Stomach (tissue), 9 donors: ENCODE results near the gene WASL. TPM values are rescaled to one million over a fixed set of nuclear protein-coding genes. Genes with fewer than 3 reads are reported as not detected.

Source experiments
- DNase-seq, 2 donors: peaks; one replicate each; pipeline versions ENCODE4 v3.0.0 to v3.0.0-alpha.2; 2013 to 2019
- H3K27ac ChIP-seq, 5 donors: fragments of 200-600 bp in 4 of 5; sonication (generic) in 4 of 5; one replicate each; pipeline ENCODE4 v1.5.1; 2013 to 2019; ENCODE audit warnings: mild to moderate bottlenecking in 1 of 5, moderate library complexity in 1 of 5
- H3K27me3 ChIP-seq, 3 donors: fragments of 200-600 bp; sonication (generic); one replicate each; pipeline ENCODE4 v1.5.1; 2017 to 2019; ENCODE audit warnings: mixed run types in 1 of 3
- H3K36me3 ChIP-seq, 4 donors: fragments of 200-600 bp; sonication (generic); 1 replicate in 3 of 4; 2 replicates in 1 of 4; pipeline ENCODE4 v1.5.1; 2016 to 2019
- H3K4me1 ChIP-seq, 4 donors: fragments of 200-600 bp; sonication (generic); one replicate each; pipeline ENCODE4 v1.5.1; 2016 to 2019
- H3K4me3 ChIP-seq, 4 donors: fragments of 200-600 bp; sonication (generic) in 3 of 4; one replicate each; pipeline ENCODE4 v1.5.1; 2016 to 2019; ENCODE audit warnings: mild to moderate bottlenecking in 1 of 4
- H3K9me3 ChIP-seq, 4 donors: fragments of 200-600 bp; sonication (generic); one replicate each; pipeline ENCODE4 v1.5.1; 2016 to 2019
- EP300 ChIP-seq: sonication (generic); formaldehyde crosslinking; IDR thresholded peaks from one replicate; pipeline ENCODE4 v1.6.1; 2017; ENCODE audit warnings: antibody characterized with exemption
- POLR2A ChIP-seq, 4 donors: fragments of 450-650 bp; IDR thresholded peaks; one replicate each; pipeline ENCODE4 v1.6.1; 2016; ENCODE audit warnings: antibody characterized with exemption in 4 of 4, control low read depth in 2 of 4, mild to moderate bottlenecking in 1 of 4, moderate library complexity in 1 of 4
- POLR2AphosphoS5 ChIP-seq, 3 donors: sonication (generic); formaldehyde crosslinking; IDR thresholded peaks; one replicate each; pipeline ENCODE4 v1.6.1; 2016; ENCODE audit warnings: antibody characterized with exemption in 3 of 3
- WGBS, 5 donors: extraction: QIAGEN DNeasy Blood & Tissue Kit in 3 of 5; methylation state at CpG; one replicate each; pipeline versions ENCODE4 v1.1.5 to v1.1.7; 2013 to 2018; 5-methylcytosine and 5-hydroxymethylcytosine counted together
- intact Hi-C: fragments of 100-400 bp; cut with DNase I; formaldehyde crosslinking; loops from one replicate; pipeline ENCODE4 v1.15.1; 2023; ENCODE audit warnings: low total_unique reads
- polyA plus RNA-seq, 3 donors: library from polyadenylated mRNA; stranded (reverse); fragments of 200-250 nt; gene quantifications; one replicate each; pipeline ENCODE4 v1.2.3, GENCODE V29; 2013
- total RNA-seq, 5 donors: library from RNA; depleted of rRNA; stranded (reverse); fragments of >200 nt; gene quantifications; one replicate each; pipeline versions ENCODE4 v1.1.0 to v1.2.3, GENCODE V29; 2014 to 2016
- TF ChIP-seq, protein P1 (sequence below), 7 experiments: fragments of 450-650 bp in 4 of 7; fragments of 200-600 bp in 3 of 7; sonication (generic) in 3 of 7; IDR thresholded peaks; one replicate each; pipeline ENCODE4 v1.5.1; 2016 to 2019; ENCODE audit warnings: antibody characterized with exemption in 7 of 7, control low read depth in 2 of 7, mild to moderate bottlenecking in 1 of 7
- donor health status: healthy with polysubstance abuse.
- donor health status: Bipolar disorder and iron deficiency.
- donor health status: healthy.

The WASL gene
- total and polyA plus RNA-seq, 8 donors, result 9.0 to 56.7 (median 21.7) TPM

- H3K36me3 ChIP-seq, result no peaks in the 10 kb centered on the region
- TF ChIP-seq, protein P1, sequence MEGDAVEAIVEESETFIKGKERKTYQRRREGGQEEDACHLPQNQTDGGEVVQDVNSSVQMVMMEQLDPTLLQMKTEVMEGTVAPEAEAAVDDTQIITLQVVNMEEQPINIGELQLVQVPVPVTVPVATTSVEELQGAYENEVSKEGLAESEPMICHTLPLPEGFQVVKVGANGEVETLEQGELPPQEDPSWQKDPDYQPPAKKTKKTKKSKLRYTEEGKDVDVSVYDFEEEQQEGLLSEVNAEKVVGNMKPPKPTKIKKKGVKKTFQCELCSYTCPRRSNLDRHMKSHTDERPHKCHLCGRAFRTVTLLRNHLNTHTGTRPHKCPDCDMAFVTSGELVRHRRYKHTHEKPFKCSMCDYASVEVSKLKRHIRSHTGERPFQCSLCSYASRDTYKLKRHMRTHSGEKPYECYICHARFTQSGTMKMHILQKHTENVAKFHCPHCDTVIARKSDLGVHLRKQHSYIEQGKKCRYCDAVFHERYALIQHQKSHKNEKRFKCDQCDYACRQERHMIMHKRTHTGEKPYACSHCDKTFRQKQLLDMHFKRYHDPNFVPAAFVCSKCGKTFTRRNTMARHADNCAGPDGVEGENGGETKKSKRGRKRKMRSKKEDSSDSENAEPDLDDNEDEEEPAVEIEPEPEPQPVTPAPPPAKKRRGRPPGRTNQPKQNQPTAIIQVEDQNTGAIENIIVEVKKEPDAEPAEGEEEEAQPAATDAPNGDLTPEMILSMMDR (IDR thresholded peaks at IDR 0.05), result no peak
- TF ChIP-seq POLR2A (IDR thresholded peaks at IDR 0.05) (no peak), EP300 (no peak), POLR2AphosphoS5 (IDR thresholded peaks at IDR 0.05) (no peak)
- 94 to 99% (median 97%) methylated on average over 3 of the region's 3 CpGs for WGBS, 5 donors
- DNase-seq, result no peak
- peaks cover 10 to 98% (median 57%) of the 10 kb centered on the region in 4 donors for H3K4me1 ChIP-seq
- no peak overlapping the region for H3K4me3 ChIP-seq
- H3K27me3 ChIP-seq, result no peaks in the 10 kb centered on the region
- H3K9me3 ChIP-seq, result no peaks in the 10 kb centered on the region
- H3K27ac ChIP-seq, result no peak overlapping the region
- intact Hi-C loops, result no loop called here
Measured at GRCh38 chr7:123717689-123718088, 31.1 kb downstream of the WASL start.

- TF ChIP-seq EP300, result no peak
- TF ChIP-seq POLR2A (IDR thresholded peaks at IDR 0.05), result no peak
- no peak for TF ChIP-seq POLR2AphosphoS5 (IDR thresholded peaks at IDR 0.05)
- TF ChIP-seq, protein P1 (IDR thresholded peaks at IDR 0.05), result no peak
- Histone ChIP-seq H3K4me1 (peaks cover 10 to 98% (median 56%) of the 10 kb centered on the region in 4 donors), H3K36me3 (no peaks in the 10 kb centered on the region), H3K4me3 (no peak overlapping the region), H3K9me3 (no peaks in the 10 kb centered on the region), H3K27me3 (no peaks in the 10 kb centered on the region), H3K27ac (no peak overlapping the region)
- DNase-seq, result no peak
- 93 to 99% (median 95%) methylated on average over 1 of the region's 1 CpG for WGBS, 5 donors
- intact Hi-C loops, result no loop called here
Measured at GRCh38 chr7:123716877-123717276, 31.9 kb downstream of the WASL start.

GRCh38 chr7:123715799-123716198 lies 33.0 kb downstream of the WASL start:
- Histone ChIP-seq H3K4me1 (peaks cover 10 to 98% (median 54%) of the 10 kb centered on the region in 4 donors), H3K36me3 (no peaks in the 10 kb centered on the region), H3K27ac (no peak overlapping the region), H3K27me3 (no peaks in the 10 kb centered on the region), H3K9me3 (no peaks in the 10 kb centered on the region), H3K4me3 (no peak overlapping the region)
- intact Hi-C loops, result no loop called here
- TF ChIP-seq POLR2A (IDR thresholded peaks at IDR 0.05), result no peak
- no peak for TF ChIP-seq POLR2AphosphoS5 (IDR thresholded peaks at IDR 0.05)
- no peak for TF ChIP-seq EP300
- TF ChIP-seq, protein P1 (IDR thresholded peaks at IDR 0.05), result no peak
- WGBS, 5 donors, result 0 to 63% (median 5%) methylated on average over 1 of the region's 1 CpG
- DNase-seq, result no peak

DNA sequence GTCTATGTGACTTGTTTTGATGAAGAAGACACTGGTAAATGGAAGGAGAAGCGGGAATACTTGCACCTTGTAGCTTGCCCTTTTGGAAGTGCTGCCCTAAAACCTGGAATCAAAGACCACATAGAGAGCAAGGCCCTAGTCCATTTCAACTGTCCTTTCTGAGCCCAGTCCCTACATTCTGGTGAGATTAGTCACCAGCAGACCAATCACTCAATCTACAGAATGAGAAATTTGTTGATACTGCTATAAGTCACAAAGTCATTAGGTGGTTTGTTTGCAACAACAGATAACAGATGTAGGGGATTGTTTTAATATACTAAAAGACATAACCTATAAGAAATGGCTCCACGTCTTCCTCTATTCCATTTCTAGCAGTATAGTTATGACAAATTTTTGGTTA lies 33.6 kb downstream of the WASL start:
- intact Hi-C loops, result no loop called here
- H3K4me1 ChIP-seq, result peaks cover 10 to 98% (median 51%) of the 10 kb centered on the region in 4 donors
- TF ChIP-seq EP300, result no peak

DNA sequence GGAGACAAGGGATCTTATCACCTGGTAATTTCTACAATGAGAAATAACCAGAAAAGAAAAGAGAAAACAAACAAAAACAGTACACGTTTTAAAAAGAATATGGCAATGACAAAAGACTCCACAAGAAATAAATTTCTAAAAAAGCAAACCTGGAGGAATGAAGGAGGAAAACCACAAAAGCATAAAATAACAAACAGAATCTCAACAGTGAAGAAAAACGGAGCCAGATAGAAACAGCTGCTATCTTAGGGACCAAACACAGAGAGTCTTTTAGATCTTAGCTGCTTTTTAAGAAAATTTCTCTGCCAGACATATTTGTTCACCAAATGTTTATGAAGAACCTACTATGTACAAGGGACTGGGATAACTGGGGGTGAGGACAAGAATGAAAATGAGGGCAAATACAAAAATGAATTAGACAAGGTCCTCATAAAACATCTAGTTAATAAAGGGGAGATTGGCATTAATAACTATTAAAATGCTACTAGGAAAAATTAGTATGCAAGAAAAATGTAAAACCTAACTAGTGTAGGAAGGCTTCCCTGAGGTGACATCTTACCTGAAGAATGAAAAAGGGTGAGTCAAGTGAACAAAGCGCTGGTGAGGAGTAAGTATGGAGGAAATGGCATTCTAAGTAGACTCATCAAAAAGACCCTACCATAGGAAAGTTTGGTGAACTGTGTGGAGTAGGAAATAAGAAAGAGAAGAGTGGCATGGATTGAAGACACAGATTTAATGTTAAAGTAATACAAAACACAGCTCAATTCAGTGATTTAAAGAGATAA lies 34.3 kb downstream of the WASL start:
- intact Hi-C loops, result no loop called here
- Histone ChIP-seq H3K36me3 (no peaks in the 10 kb centered on the region), H3K4me3 (no peak overlapping the region), H3K4me1 (peaks cover 6 to 98% (median 48%) of the 10 kb centered on the region in 4 donors), H3K9me3 (no peaks in the 10 kb centered on the region), H3K27ac (no peak overlapping the region), H3K27me3 (no peaks in the 10 kb centered on the region)
- TF ChIP-seq POLR2AphosphoS5 (IDR thresholded peaks at IDR 0.05) (no peak), EP300 (no peak), POLR2A (IDR thresholded peaks at IDR 0.05) (no peak)
- TF ChIP-seq, protein P1 (IDR thresholded peaks at IDR 0.05), result no peak
- WGBS, 5 donors, result 47 to 66% (median 49%) methylated on average over 3 of the region's 3 CpGs
- no peak for DNase-seq

More for the DNA sequence above, 33.6 kb downstream of the WASL start:
- WGBS, 5 donors, result 87 to 93% (median 89%) methylated on average over 2 of the region's 2 CpGs
- Histone ChIP-seq H3K36me3 (no peaks in the 10 kb centered on the region), H3K27ac (no peak overlapping the region), H3K4me3 (no peak overlapping the region), H3K27me3 (no peaks in the 10 kb centered on the region), H3K9me3 (no peaks in the 10 kb centered on the region)
- DNase-seq, result no peak
